HEK293T (cell line): ENCODE data around the gene AMH.

Source experiments
- BHLHE40 ChIP-seq: fragments of 450-650 bp; IDR thresholded peaks from 2 replicates; pipeline ENCODE4 v1.6.1; 2016; ENCODE audit warnings: mild to moderate bottlenecking, moderate library complexity, borderline replicate concordance
- ELF4 ChIP-seq: fragments of 450-650 bp; IDR thresholded peaks from 2 replicates; pipeline ENCODE4 v1.6.1; 2017; ENCODE audit warnings: antibody characterized with exemption
- FOXA1 ChIP-seq: fragments of 450-650 bp; IDR thresholded peaks from 2 replicates; pipeline ENCODE4 v1.6.1; 2016; ENCODE audit warnings: mild to moderate bottlenecking
- FOXK2 ChIP-seq: fragments of 450-650 bp; IDR thresholded peaks from 2 replicates; pipeline ENCODE4 v1.6.1; 2016; ENCODE audit warnings: mild to moderate bottlenecking
- FOXM1 ChIP-seq: fragments of 450-650 bp; IDR thresholded peaks from 2 replicates; pipeline ENCODE4 v1.6.1; 2017; ENCODE audit warnings: mild to moderate bottlenecking, borderline replicate concordance
- HDGF ChIP-seq: fragments of 450-650 bp; IDR thresholded peaks from 2 replicates; pipeline ENCODE4 v1.6.1; 2017; ENCODE audit warnings: antibody characterized with exemption, borderline replicate concordance
- L3MBTL2 ChIP-seq: fragments of 450-650 bp; conservative IDR thresholded peaks from 2 replicates; pipeline ENCODE4 v1.6.1; 2016; ENCODE audit warnings: mild to moderate bottlenecking
- NFRKB ChIP-seq: fragments of 450-650 bp; IDR thresholded peaks from 2 replicates; pipeline ENCODE4 v1.6.1; 2016; ENCODE audit warnings: mild to moderate bottlenecking, moderate library complexity
- PKNOX1 ChIP-seq: fragments of 450-650 bp; IDR thresholded peaks from 2 replicates; pipeline ENCODE4 v1.6.1; 2016
- SP1 ChIP-seq: fragments of 450-650 bp; IDR thresholded peaks from 2 replicates; pipeline ENCODE4 v1.6.1; 2017
- SUZ12 ChIP-seq: fragments of 450-650 bp; IDR thresholded peaks from 2 replicates; pipeline ENCODE4 v1.6.1; 2016; ENCODE audit warnings: mild to moderate bottlenecking
- TARDBP ChIP-seq: fragments of 450-650 bp; IDR thresholded peaks from 2 replicates; pipeline ENCODE4 v1.6.1; 2016
- ZNF384 ChIP-seq: fragments of 450-650 bp; IDR thresholded peaks from 2 replicates; pipeline ENCODE4 v1.6.1; 2016

GRCh38 chr19:2208975-2209374 lies 40.1 kb upstream of the AMH start:
- TF ChIP-seq FOXM1: no peak
- TF ChIP-seq ELF4: no peak
- TF ChIP-seq FOXA1: no peak
- no peak for TF ChIP-seq SP1
- no peak for TF ChIP-seq BHLHE40
- TF ChIP-seq SUZ12: no peak
- no peak for TF ChIP-seq PKNOX1
- no peak for TF ChIP-seq L3MBTL2
- no peak for TF ChIP-seq FOXK2
- no peak for TF ChIP-seq ZNF384
- TF ChIP-seq NFRKB: no peak
- no peak for TF ChIP-seq TARDBP
- no peak for TF ChIP-seq HDGF
